Measurements from ENCODE around the gene POLL.
A peak's percentile ranks its signal among the peaks of the same experiment; 100 is the strongest.

Gene POLL

GRCh38 chr10:101611096-101611905 is 23.2 kb upstream of the POLL start:
- TF ChIP-seq CTCF (conservative IDR thresholded peaks at IDR 0.05; ENCODE audit: low read length): no peak
- DNase-seq (ENCODE audit: low read depth): peak; percentile 44
- no peak overlapping the region for H3K4me3 ChIP-seq (ENCODE audit: low read length)

- no peak for DNase-seq (ENCODE audit: low read depth)
- no peak for TF ChIP-seq CTCF (conservative IDR thresholded peaks at IDR 0.05; ENCODE audit: low read length)
- H3K4me3 ChIP-seq (ENCODE audit: low read length): no peak overlapping the region
These were observed 21.4 kb upstream of the POLL start for GRCh38 chr10:101609481-101609880.

GRCh38 chr10:101607124-101607523 is 19.1 kb upstream of the POLL start:
- no peak for DNase-seq (ENCODE audit: low read depth)
- H3K4me3 ChIP-seq (ENCODE audit: low read length): no peak overlapping the region
- TF ChIP-seq CTCF (conservative IDR thresholded peaks at IDR 0.05; ENCODE audit: low read length): no peak

- no peak overlapping the region for H3K4me3 ChIP-seq (ENCODE audit: low read length)
- TF ChIP-seq CTCF (conservative IDR thresholded peaks at IDR 0.05; ENCODE audit: low read length): peak; percentile 79
- peak; percentile 63 for DNase-seq (ENCODE audit: low read depth)
These were observed 14.8 kb upstream of the POLL start for GRCh38 chr10:101602761-101603398.

GRCh38 chr10:101601541-101601940 is 13.5 kb upstream of the POLL start:
- no peak overlapping the region for H3K4me3 ChIP-seq (ENCODE audit: low read length)
- no peak for DNase-seq (ENCODE audit: low read depth)
- TF ChIP-seq CTCF (conservative IDR thresholded peaks at IDR 0.05; ENCODE audit: low read length): no peak

GRCh38 chr10:101597091-101597900 is 9.2 kb upstream of the POLL start:
- no peak for TF ChIP-seq CTCF (conservative IDR thresholded peaks at IDR 0.05; ENCODE audit: low read length)
- no peak for DNase-seq (ENCODE audit: low read depth)
- H3K4me3 ChIP-seq (ENCODE audit: low read length): no peak overlapping the region

Data from AG10803 (cell line).